ENCODE results near the gene IRF2. TPM values are rescaled to one million over a fixed set of nuclear protein-coding genes. Genes with fewer than 3 reads are reported as not detected.

The IRF2 gene
- polyA plus RNA-seq, 1 donor (not counting 4 experiments of a cell fraction or from before 2014, with no cell fraction given) = 23.8 TPM

DNA sequence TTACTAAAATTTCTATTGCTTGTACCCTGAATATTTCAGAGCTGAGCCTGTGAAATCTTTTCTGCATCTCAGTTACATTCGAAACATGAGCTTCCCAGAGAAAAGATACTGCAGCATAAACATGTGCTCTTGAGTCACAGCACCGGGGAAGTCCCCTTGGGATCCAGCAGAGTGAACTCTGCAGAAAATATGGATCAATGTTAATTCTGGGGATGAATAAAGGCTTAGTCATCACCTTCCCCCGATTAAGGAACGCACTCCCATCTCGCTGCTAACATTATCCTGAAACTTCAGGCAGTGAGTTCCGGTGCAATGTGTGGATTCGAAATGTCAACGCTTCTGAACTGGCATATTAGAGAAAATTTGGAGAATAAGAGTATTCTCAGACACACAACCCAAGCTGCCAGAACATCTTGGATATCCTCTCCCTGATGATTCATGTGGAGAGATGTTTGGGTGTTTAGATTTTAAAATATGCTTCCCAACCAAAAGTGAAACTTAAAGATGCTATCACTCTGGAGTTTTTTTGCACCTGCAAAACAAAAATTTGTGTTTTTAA lies 90.8 kb downstream of the IRF2 start:
- Histone ChIP-seq H4K20me1 (ENCODE audit: control insufficient read depth, extremely low read depth, insufficient read depth, low read length) (no peaks in the 10 kb centered on the region), H3K27ac (ENCODE audit: control insufficient read depth, insufficient read depth, low read length) (peak overlapping the region; percentile 96), H3K4me1 (ENCODE audit: control insufficient read depth, extremely low read depth, insufficient read depth, low read length) (peaks cover 31% of the 10 kb centered on the region), H3K4me3 (ENCODE audit: control insufficient read depth in 2 of 3, extremely low read depth in 1 of 3, insufficient read depth in 2 of 3, low read depth in 1 of 3, low read length in 3 of 3) (peak overlapping the region; percentile 24 to 80 (median 78)), H3K9me3 (ENCODE audit: control insufficient read depth, low read depth, low read length) (no peaks in the 10 kb centered on the region), H3K27me3 (ENCODE audit: control insufficient read depth, extremely low read depth, insufficient read depth, low read length) (no peaks in the 10 kb centered on the region), H3K9me1 (ENCODE audit: control insufficient read depth, extremely low read depth, insufficient read depth, low read length) (no peaks in the 10 kb centered on the region), H3K4me2 (ENCODE audit: control insufficient read depth, extremely low read depth, insufficient read depth, low read depth, low read length) (peak overlapping the region; percentile 98), H2AFZ (ENCODE audit: control insufficient read depth, low read length) (peak overlapping the region; percentile 60), H3K9ac (ENCODE audit: control insufficient read depth, extremely low read depth, insufficient read depth, low read length) (peak overlapping the region; percentile 80), H3K79me2 (ENCODE audit: control insufficient read depth, insufficient read depth, low read length) (no peaks in the 10 kb centered on the region), H3K36me3 (ENCODE audit: control insufficient read depth in 2 of 2, extremely low read depth in 1 of 2, insufficient read depth in 2 of 2, low read length in 2 of 2) (peaks cover 0 to 9% of the 10 kb centered on the region in 2 experiments)
- dilution Hi-C loops (cut with MboI; ENCODE audit: extremely low pct_ligation_motif_present, low sequenced_read_pairs) = no loop called here
- DNase-seq (ENCODE audit: low read depth, low spot score) = peak; percentile 76
- no peak for FAIRE-seq
- TF ChIP-seq CTCF (optimal IDR thresholded peaks at IDR 0.05 in 1 of 3, IDR thresholded peaks at IDR 0.05 in 1 of 3, conservative IDR thresholded peaks at IDR 0.05 in 1 of 3; ENCODE audit: extremely low read depth in 1 of 3, insufficient read depth in 2 of 3, low read length in 3 of 3) (no peak), EZH2 (IDR thresholded peaks at IDR 0.05; ENCODE audit: low read length) (no peak)

GRCh38 chr4:184382189-184382846 lies 92.0 kb downstream of the IRF2 start:
- Histone ChIP-seq H3K79me2 (ENCODE audit: control insufficient read depth, insufficient read depth, low read length) (no peaks in the 10 kb centered on the region), H3K36me3 (ENCODE audit: control insufficient read depth in 2 of 2, extremely low read depth in 1 of 2, insufficient read depth in 2 of 2, low read length in 2 of 2) (peaks cover 0 to 6% of the 10 kb centered on the region in 2 experiments), H3K9me1 (ENCODE audit: control insufficient read depth, extremely low read depth, insufficient read depth, low read length) (no peaks in the 10 kb centered on the region), H2AFZ (ENCODE audit: control insufficient read depth, low read length) (no peak overlapping the region), H3K4me1 (ENCODE audit: control insufficient read depth, extremely low read depth, insufficient read depth, low read length) (peaks cover 31% of the 10 kb centered on the region), H3K9ac (ENCODE audit: control insufficient read depth, extremely low read depth, insufficient read depth, low read length) (no peak overlapping the region), H3K27me3 (ENCODE audit: control insufficient read depth, extremely low read depth, insufficient read depth, low read length) (no peaks in the 10 kb centered on the region), H3K4me3 (ENCODE audit: control insufficient read depth in 2 of 3, extremely low read depth in 1 of 3, insufficient read depth in 2 of 3, low read depth in 1 of 3, low read length in 3 of 3) (no peak overlapping the region), H4K20me1 (ENCODE audit: control insufficient read depth, extremely low read depth, insufficient read depth, low read length) (no peaks in the 10 kb centered on the region), H3K9me3 (ENCODE audit: control insufficient read depth, low read depth, low read length) (no peaks in the 10 kb centered on the region), H3K4me2 (ENCODE audit: control insufficient read depth, extremely low read depth, insufficient read depth, low read depth, low read length) (no peak overlapping the region), H3K27ac (ENCODE audit: control insufficient read depth, insufficient read depth, low read length) (peak overlapping the region; percentile 23)
- TF ChIP-seq CTCF (optimal IDR thresholded peaks at IDR 0.05 in 1 of 3, IDR thresholded peaks at IDR 0.05 in 1 of 3, conservative IDR thresholded peaks at IDR 0.05 in 1 of 3; ENCODE audit: extremely low read depth in 1 of 3, insufficient read depth in 2 of 3, low read length in 3 of 3) = no peak
- no peak for TF ChIP-seq EZH2 (IDR thresholded peaks at IDR 0.05; ENCODE audit: low read length)
- FAIRE-seq (no peak), DNase-seq (ENCODE audit: low read depth, low spot score) (no peak)
- dilution Hi-C loops (cut with MboI; ENCODE audit: extremely low pct_ligation_motif_present, low sequenced_read_pairs) = no loop called here
